ENCODE results near the gene EPG5. TPM values are rescaled to one million over a fixed set of nuclear protein-coding genes. Genes with fewer than 3 reads are reported as not detected.
A peak's percentile ranks its signal among the peaks of the same experiment; 100 is the strongest.

EPG5 gene
- polyA plus RNA-seq, 2 of the 4 experiments (the other 2 are of a cell fraction) = 3.8 to 10.7 TPM

DNA sequence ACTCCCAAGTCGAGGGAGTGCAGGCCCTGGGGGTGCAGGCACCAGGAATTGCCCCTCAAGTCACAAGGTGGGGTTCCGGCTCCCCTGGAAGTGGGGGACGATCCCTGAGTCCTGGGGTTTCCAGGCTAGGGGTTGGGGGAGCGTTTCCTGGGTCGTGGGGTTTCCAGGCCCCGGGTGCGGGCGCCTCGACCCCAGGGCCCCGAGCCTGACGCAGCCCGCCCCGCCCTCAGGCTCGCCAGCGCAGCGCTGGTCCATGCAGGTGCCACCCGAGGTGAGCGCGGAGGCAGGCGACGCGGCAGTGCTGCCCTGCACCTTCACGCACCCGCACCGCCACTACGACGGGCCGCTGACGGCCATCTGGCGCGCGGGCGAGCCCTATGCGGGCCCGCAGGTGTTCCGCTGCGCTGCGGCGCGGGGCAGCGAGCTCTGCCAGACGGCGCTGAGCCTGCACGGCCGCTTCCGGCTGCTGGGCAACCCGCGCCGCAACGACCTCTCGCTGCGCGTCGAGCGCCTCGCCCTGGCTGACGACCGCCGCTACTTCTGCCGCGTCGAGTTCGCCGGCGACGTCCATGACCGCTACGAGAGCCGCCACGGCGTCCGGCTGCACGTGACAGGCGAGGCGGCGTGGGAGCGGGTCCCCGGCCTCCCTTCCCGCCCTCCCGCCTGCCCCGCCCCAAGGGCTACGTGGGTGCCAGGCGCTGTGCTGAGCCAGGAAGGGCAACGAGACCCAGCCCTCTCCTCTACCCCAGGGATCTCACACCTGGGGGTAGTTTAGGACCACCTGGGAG, 129.7 kb downstream of the EPG5 start (continued):
- TF ChIP-seq, protein P1, sequence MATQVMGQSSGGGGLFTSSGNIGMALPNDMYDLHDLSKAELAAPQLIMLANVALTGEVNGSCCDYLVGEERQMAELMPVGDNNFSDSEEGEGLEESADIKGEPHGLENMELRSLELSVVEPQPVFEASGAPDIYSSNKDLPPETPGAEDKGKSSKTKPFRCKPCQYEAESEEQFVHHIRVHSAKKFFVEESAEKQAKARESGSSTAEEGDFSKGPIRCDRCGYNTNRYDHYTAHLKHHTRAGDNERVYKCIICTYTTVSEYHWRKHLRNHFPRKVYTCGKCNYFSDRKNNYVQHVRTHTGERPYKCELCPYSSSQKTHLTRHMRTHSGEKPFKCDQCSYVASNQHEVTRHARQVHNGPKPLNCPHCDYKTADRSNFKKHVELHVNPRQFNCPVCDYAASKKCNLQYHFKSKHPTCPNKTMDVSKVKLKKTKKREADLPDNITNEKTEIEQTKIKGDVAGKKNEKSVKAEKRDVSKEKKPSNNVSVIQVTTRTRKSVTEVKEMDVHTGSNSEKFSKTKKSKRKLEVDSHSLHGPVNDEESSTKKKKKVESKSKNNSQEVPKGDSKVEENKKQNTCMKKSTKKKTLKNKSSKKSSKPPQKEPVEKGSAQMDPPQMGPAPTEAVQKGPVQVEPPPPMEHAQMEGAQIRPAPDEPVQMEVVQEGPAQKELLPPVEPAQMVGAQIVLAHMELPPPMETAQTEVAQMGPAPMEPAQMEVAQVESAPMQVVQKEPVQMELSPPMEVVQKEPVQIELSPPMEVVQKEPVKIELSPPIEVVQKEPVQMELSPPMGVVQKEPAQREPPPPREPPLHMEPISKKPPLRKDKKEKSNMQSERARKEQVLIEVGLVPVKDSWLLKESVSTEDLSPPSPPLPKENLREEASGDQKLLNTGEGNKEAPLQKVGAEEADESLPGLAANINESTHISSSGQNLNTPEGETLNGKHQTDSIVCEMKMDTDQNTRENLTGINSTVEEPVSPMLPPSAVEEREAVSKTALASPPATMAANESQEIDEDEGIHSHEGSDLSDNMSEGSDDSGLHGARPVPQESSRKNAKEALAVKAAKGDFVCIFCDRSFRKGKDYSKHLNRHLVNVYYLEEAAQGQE (IDR thresholded peaks at IDR 0.05) = no peak
- TF ChIP-seq, protein P2, sequence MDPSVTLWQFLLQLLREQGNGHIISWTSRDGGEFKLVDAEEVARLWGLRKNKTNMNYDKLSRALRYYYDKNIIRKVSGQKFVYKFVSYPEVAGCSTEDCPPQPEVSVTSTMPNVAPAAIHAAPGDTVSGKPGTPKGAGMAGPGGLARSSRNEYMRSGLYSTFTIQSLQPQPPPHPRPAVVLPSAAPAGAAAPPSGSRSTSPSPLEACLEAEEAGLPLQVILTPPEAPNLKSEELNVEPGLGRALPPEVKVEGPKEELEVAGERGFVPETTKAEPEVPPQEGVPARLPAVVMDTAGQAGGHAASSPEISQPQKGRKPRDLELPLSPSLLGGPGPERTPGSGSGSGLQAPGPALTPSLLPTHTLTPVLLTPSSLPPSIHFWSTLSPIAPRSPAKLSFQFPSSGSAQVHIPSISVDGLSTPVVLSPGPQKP (IDR thresholded peaks at IDR 0.05; ENCODE audit: low read depth, low read length) = no peak
- TF ChIP-seq, protein P3, sequence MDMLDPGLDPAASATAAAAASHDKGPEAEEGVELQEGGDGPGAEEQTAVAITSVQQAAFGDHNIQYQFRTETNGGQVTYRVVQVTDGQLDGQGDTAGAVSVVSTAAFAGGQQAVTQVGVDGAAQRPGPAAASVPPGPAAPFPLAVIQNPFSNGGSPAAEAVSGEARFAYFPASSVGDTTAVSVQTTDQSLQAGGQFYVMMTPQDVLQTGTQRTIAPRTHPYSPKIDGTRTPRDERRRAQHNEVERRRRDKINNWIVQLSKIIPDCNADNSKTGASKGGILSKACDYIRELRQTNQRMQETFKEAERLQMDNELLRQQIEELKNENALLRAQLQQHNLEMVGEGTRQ (IDR thresholded peaks at IDR 0.05) = peak; percentile 12; the same call in 1 of the 2 replicates
- peak; percentile 52 for TF ChIP-seq SMC3 (IDR thresholded peaks at IDR 0.05)

DNA sequence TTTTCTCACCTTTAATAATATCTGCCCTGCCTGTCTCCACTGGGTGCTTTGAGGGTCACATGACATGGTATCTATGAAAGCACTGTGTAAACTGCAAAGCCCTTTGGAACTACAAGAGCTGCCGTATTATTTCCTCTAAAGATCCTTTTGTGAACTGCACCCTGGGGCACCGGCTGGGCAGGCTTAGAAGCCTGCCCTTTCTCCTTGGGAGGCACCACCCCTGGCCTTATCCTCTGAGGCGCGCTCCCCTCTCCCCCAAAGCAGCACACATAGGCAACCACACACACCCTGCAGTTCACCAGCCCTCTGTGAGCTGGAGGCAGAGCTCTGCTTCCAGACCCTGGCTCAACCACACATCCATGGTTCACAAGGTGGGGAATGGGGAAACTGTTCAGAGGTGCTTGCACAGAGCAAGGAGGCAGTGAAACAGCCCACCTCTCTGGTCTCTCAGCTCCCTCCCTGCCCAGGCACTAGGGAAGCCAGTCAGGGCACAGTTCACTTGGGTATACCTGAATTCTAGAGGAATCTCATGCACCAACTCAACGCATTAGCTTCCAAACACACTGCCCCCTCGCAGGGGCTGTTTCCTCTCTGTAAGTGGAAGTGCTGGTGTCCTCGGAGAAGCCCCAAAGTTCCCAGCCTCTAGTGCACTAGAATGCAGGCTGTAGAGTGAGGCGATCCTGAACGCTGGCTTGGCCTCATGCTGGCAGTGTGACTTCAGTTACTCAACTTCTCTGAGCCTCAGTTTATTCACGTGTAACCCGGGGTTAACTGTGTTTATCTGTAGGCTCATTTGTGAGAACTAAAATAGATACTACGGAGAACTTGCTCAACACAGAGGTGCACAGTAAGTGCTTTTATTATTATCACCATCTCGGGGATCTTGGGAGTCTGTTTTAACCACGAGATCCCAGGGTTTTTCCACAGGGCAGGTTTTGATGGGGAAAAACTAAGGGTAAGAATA, 130.6 kb downstream of the EPG5 start:
- POLR2A ChIA-PET = interaction anchor here (1.1 kb wide), 1 partner anchor 33 kb away, joined by 3 read pairs; no protein-coding TSS in a partner anchor
- FAIRE-seq (no peak), ATAC-seq (no peak), DNase-seq (ENCODE audit: low read depth in 1 of 2, low spot score in 1 of 2) (no peak)
- Histone ChIP-seq H3K4me2 (no peak overlapping the region), H3K27ac (no peak overlapping the region), H3K9me3 (no peaks in the 10 kb centered on the region), H3K4me3 (no peak overlapping the region), H3K4me1 (0 out of 3 replicates have a peak, but pooled peaks cover 2% of the 10 kb centered on the region)
- WGBS (ENCODE audit: missing lambda C conversion rate) = 93% methylated on average over 14 of the region's 14 CpGs
- TF ChIP-seq, protein P1 (IDR thresholded peaks at IDR 0.05) = no peak
- TF ChIP-seq, protein P4, sequence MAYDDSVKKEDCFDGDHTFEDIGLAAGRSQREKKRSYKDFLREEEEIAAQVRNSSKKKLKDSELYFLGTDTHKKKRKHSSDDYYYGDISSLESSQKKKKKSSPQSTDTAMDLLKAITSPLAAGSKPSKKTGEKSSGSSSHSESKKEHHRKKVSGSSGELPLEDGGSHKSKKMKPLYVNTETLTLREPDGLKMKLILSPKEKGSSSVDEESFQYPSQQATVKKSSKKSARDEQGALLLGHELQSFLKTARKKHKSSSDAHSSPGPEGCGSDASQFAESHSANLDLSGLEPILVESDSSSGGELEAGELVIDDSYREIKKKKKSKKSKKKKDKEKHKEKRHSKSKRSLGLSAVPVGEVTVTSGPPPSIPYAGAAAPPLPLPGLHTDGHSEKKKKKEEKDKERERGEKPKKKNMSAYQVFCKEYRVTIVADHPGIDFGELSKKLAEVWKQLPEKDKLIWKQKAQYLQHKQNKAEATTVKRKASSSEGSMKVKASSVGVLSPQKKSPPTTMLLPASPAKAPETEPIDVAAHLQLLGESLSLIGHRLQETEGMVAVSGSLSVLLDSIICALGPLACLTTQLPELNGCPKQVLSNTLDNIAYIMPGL (CRISPR knock-in tag; IDR thresholded peaks at IDR 0.05; ENCODE audit: borderline replicate concordance) = no peak
- TF ChIP-seq ZC3H11A (IDR thresholded peaks at IDR 0.05) (no peak), SMC3 (IDR thresholded peaks at IDR 0.05) (no peak), EHMT2 (IDR thresholded peaks at IDR 0.05; ENCODE audit: low read depth) (no peak), CHD4 (IDR thresholded peaks at IDR 0.05; ENCODE audit: borderline replicate concordance) (no peak), ZFP36 (IDR thresholded peaks at IDR 0.05; ENCODE audit: borderline replicate concordance, partially characterized antibody) (no peak)
- CTCF ChIA-PET = interaction anchor here (1.0 to 3.0 kb wide), 3 partner anchors 111 to 145 kb away, joined by 3 to 16 read pairs (median 4); no protein-coding TSS in a partner anchor

Measured in A549 (cell line).